ENCODE measurements around the gene NEU3.

DNA sequence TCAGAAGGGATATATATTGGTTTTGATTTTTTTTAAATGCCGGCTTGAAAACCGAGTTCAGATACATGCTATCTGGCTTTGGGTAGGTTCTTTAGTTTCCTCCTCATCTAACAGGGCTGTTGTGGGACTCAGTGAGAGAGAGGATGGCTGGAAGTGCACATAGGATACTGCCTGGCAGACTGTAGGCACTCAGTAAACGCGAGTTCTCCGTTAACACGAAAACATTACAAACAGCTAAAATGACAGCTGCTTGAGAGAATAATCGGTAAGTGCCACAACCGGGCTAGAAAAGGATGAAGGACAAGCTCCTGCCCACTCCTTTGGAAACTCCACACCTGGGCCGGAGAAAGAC lies 40.2 kb upstream of the NEU3 start:
- TF ChIP-seq CTCF (IDR thresholded peaks at IDR 0.05; ENCODE audit: low read length), result no peak
- no peak for TF ChIP-seq EZH2 (optimal IDR thresholded peaks at IDR 0.05; ENCODE audit: low read depth, low read length)
